ENCODE results near the gene TAL1. TPM values are rescaled to one million over a fixed set of nuclear protein-coding genes. Genes with fewer than 3 reads are reported as not detected.

Gene TAL1
- polyA plus RNA-seq, 1 experiment: not detected

DNA sequence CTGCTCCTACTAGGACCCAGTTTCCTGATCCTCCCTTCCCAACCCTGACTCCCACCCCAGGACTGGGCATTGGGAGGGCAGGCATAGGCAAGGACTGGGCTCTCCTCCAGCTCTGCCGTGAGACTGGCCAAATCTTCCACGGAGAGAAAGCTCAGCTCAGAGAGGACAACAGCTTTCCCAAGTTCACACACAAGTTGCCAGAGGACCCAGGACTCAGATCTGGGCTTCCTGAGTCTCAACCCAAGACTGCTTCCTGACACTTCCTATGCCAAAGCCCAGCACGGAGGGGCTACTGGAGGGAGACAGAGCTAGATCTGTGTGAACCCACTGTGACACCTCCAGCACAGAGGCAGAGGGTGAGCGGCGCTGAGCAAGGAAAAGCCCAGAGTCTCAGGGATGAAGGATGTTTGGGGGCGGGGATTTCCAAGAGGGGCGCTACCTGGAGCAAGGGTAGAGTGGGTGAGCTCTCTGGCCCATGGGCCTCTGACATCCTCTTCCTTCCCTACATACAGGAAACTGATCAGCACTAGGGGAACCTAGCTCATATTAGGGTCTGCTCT, 49.3 kb downstream of the TAL1 start:
- Histone ChIP-seq H3K4me3 (ENCODE audit: low read depth, low read length) (no peak overlapping the region), H3K27me3 (ENCODE audit: control insufficient read depth, insufficient read depth, low read length) (peaks cover 8% of the 10 kb centered on the region), H3K9me3 (ENCODE audit: control insufficient read depth, insufficient read depth, low read length) (no peaks in the 10 kb centered on the region), H3K27ac (ENCODE audit: low read depth, low read length) (no peak overlapping the region)
- no peak for DNase-seq (ENCODE audit: low read depth, low spot score)
- ChIA-PET POLR2A (no interaction called here), CTCF (interaction anchor here (0.7 to 3.0 kb wide), 4 partner anchors 10 to 543 kb away, joined by 3 to 16 read pairs (median 4); partner anchors contain the start of gene FOXD2)
- TF ChIP-seq CTCF (IDR thresholded peaks at IDR 0.05; ENCODE audit: low read depth, low read length): no peak

GRCh38 chr1:47181955-47182675, 49.9 kb downstream of the TAL1 start:
- no peak for DNase-seq (ENCODE audit: low read depth, low spot score)
- no peaks in the 10 kb centered on the region for H3K9me3 ChIP-seq (ENCODE audit: control insufficient read depth, insufficient read depth, low read length)
- peaks cover 6% of the 10 kb centered on the region for H3K27me3 ChIP-seq (ENCODE audit: control insufficient read depth, insufficient read depth, low read length)
- no peak for TF ChIP-seq CTCF (IDR thresholded peaks at IDR 0.05; ENCODE audit: low read depth, low read length)
- ChIA-PET CTCF (interaction anchor here (1.0 to 4.9 kb wide), 5 partner anchors 11 to 544 kb away, joined by 3 to 56 read pairs (median 5); no protein-coding TSS in a partner anchor), POLR2A (no interaction called here)
- H3K27ac ChIP-seq (ENCODE audit: low read depth, low read length): no peak overlapping the region
- H3K4me3 ChIP-seq (ENCODE audit: low read depth, low read length): no peak overlapping the region

GRCh38 chr1:47181095-47181954, 50.7 kb downstream of the TAL1 start:
- DNase-seq (ENCODE audit: low read depth, low spot score): no peak
- TF ChIP-seq CTCF (IDR thresholded peaks at IDR 0.05; ENCODE audit: low read depth, low read length): no peak
- no peak overlapping the region for H3K4me3 ChIP-seq (ENCODE audit: low read depth, low read length)
- H3K27ac ChIP-seq (ENCODE audit: low read depth, low read length): no peak overlapping the region
- H3K9me3 ChIP-seq (ENCODE audit: control insufficient read depth, insufficient read depth, low read length): no peaks in the 10 kb centered on the region
- CTCF ChIA-PET: interaction anchor here (1.2 to 4.9 kb wide), 4 partner anchors 11 to 545 kb away, joined by 4 to 56 read pairs (median 10); no protein-coding TSS in a partner anchor
- POLR2A ChIA-PET: no interaction called here
- peaks cover 6% of the 10 kb centered on the region for H3K27me3 ChIP-seq (ENCODE audit: control insufficient read depth, insufficient read depth, low read length)

DNA sequence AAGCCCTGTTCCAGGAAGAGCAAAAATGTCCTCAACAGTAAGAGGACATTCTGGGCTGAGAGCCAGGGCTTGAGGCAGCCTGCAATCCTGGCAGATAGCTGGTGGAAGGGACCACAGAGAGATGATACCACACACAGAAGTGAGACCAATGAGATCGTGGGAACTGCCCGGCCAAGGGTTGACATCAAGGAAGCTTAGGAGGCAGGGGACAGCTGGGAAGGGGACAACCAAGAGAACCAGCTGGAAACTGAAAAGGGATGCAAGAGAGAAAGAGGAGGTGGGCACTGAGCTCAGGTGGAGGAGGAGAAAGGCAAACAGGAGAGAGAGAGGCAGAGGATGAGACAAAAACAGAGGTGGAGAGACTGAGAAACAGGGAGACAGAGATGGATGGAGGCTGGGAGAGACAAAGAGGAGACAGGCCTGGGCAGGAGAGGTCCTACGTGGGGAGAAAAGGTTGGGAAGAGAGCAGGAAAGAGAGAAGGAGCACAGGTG, 51.4 kb downstream of the TAL1 start:
- no peak for DNase-seq (ENCODE audit: low read depth, low spot score)
- Histone ChIP-seq H3K27me3 (ENCODE audit: control insufficient read depth, insufficient read depth, low read length) (peaks cover 8% of the 10 kb centered on the region), H3K4me3 (ENCODE audit: low read depth, low read length) (no peak overlapping the region), H3K27ac (ENCODE audit: low read depth, low read length) (no peak overlapping the region), H3K9me3 (ENCODE audit: control insufficient read depth, insufficient read depth, low read length) (no peaks in the 10 kb centered on the region)
- POLR2A ChIA-PET: no interaction called here
- no peak for TF ChIP-seq CTCF (IDR thresholded peaks at IDR 0.05; ENCODE audit: low read depth, low read length)
- CTCF ChIA-PET: interaction anchor here (1.2 to 4.9 kb wide), 4 partner anchors 12 to 546 kb away, joined by 4 to 56 read pairs (median 10); no protein-coding TSS in a partner anchor
